ENCODE measurements around the gene OR10A5. TPM values are rescaled to one million over a fixed set of nuclear protein-coding genes. Genes with fewer than 3 reads are reported as not detected.
A peak's percentile ranks its signal among the peaks of the same experiment; 100 is the strongest.

Gene OR10A5
- total and polyA plus RNA-seq, 10 of the 15 experiments (the other 5 are each of a cell fraction or from before 2014, with no cell fraction given), result not detected

DNA sequence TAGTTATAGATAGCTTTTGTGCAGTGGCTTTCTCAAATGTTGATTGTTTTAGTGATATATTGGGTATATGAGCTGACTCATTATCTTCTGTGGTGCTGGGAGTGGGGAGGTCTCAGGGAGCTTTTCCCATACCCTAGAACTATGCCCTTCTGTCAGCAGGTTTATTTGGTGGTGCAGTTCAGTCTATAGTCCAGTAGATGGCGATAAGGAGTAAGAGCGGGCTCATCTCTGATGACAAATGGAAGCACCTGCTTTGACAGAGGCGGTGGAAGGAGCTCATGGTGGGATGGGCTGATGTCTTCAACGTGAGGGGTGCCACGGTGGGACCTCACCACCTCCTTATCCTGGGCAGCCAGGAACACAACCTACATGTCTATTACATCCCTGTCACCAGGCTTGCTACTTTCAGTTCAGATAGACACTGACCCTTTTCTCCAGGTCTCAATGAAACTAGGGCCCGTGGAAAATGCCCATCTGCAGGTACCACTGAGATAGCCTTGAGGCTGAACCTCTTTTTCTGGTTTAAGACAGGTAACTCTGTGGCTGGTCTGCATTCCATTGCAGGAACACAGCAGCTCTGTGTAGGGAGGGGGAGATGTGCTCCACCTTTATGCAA is 33.0 kb upstream of the OR10A5 start:
- SMC1A ChIA-PET (ENCODE audit: uncharacterized antibody, unreplicated experiment), result interaction anchor here (0.6 to 1.6 kb wide), 8 partner anchors 44 to 878 kb away, joined by 3 to 4 read pairs (median 4); no protein-coding TSS in a partner anchor
- no peaks in the 10 kb centered on the region for H4K20me1 ChIP-seq (ENCODE audit: control insufficient read depth, insufficient read depth)
- H3K9me3 ChIP-seq (replicated peaks; ENCODE audit: control insufficient read depth, insufficient read depth, low read length), result no peaks in the 10 kb centered on the region
- RAD21 ChIA-PET (ENCODE audit: unreplicated experiment), result interaction anchor here (0.6 to 1.5 kb wide), 3 partner anchors 125 to 882 kb away, joined by 3 to 7 read pairs (median 4); no protein-coding TSS in a partner anchor
- BruUV-seq (replicated peaks), result no TSS peak
- intact Hi-C loops (cut with micrococcal nuclease; ENCODE audit: unreplicated experiment) (loop anchor here (2.0 to 5.0 kb wide), 3 partner anchors 466 to 875 kb away; no protein-coding TSS in a partner anchor), in situ Hi-C loops (cut with MboI) (loop anchor here (10.0 kb wide), 1 partner anchor 882 kb away; no protein-coding TSS in a partner anchor)
- no peaks in the 10 kb centered on the region for H3K36me3 ChIP-seq (ENCODE audit: control insufficient read depth in 2 of 2, insufficient read depth in 2 of 2, low read length in 1 of 2)
- no peak overlapping the region for H3K27ac ChIP-seq (ENCODE audit: control insufficient read depth, insufficient read depth)
- no peak overlapping the region for H3K4me2 ChIP-seq (ENCODE audit: control insufficient read depth, insufficient read depth)
- no peaks in the 10 kb centered on the region for H3K27me3 ChIP-seq (replicated peaks in 1 of 2; ENCODE audit: control insufficient read depth in 2 of 2, insufficient read depth in 2 of 2, low read length in 1 of 2)
- peak; percentile 11 for DNase-seq (ENCODE audit: low read depth, low spot score)
- CTCF ChIA-PET, result interaction anchor here (0.6 to 3.3 kb wide), 42 partner anchors 7 to 885 kb away, joined by 3 to 25 read pairs (median 4); partner anchors contain the start of genes OR10A2, OR10A5 and OR6A2
- FAIRE-seq, result peak; percentile 95
- no peak overlapping the region for H3K4me3 ChIP-seq
- no peak overlapping the region for H3K9ac ChIP-seq (ENCODE audit: control insufficient read depth, insufficient read depth, low read length)
- no peak overlapping the region for H2AFZ ChIP-seq (ENCODE audit: control insufficient read depth, low read depth, low read length)
- peak; percentile 97 for ATAC-seq
- WGBS (ENCODE audit: insufficient coverage, insufficient replicate concordance, low lambda C conversion rate, missing lambda C conversion rate), result 10% methylated on average over 6 of the region's 6 CpGs
- H3K4me1 ChIP-seq (ENCODE audit: control insufficient read depth, insufficient read depth, low read length), result no peaks in the 10 kb centered on the region
- POLR2A ChIA-PET, result no interaction called here
- H3K79me2 ChIP-seq (ENCODE audit: control insufficient read depth, insufficient read depth, low read length), result no peaks in the 10 kb centered on the region
- TF ChIP-seq ZNF217 (IDR thresholded peaks at IDR 0.05), result no peak
- TF ChIP-seq ZNF24 (IDR thresholded peaks at IDR 0.05), result no peak
- peak; percentile 76 for TF ChIP-seq RAD21 (IDR thresholded peaks at IDR 0.05; ENCODE audit: insufficient read depth, low read depth, low read length)
- TF ChIP-seq BCLAF1 (IDR thresholded peaks at IDR 0.05), result no peak
- no peak for TF ChIP-seq ZBTB40 (IDR thresholded peaks at IDR 0.05; ENCODE audit: borderline replicate concordance)
- peak; percentile 53 for TF ChIP-seq SMC3 (IDR thresholded peaks at IDR 0.05; ENCODE audit: borderline replicate concordance, low read length)
- TF ChIP-seq, protein P1, sequence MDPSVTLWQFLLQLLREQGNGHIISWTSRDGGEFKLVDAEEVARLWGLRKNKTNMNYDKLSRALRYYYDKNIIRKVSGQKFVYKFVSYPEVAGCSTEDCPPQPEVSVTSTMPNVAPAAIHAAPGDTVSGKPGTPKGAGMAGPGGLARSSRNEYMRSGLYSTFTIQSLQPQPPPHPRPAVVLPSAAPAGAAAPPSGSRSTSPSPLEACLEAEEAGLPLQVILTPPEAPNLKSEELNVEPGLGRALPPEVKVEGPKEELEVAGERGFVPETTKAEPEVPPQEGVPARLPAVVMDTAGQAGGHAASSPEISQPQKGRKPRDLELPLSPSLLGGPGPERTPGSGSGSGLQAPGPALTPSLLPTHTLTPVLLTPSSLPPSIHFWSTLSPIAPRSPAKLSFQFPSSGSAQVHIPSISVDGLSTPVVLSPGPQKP (IDR thresholded peaks at IDR 0.05; ENCODE audit: low read depth, low read length), result no peak
- no peak for TF ChIP-seq POLR2AphosphoS2 (IDR thresholded peaks at IDR 0.05; ENCODE audit: low read depth, low read length)
- TF ChIP-seq MXI1 (IDR thresholded peaks at IDR 0.05; ENCODE audit: low read depth, low read length), result no peak
- TF ChIP-seq, protein P2, sequence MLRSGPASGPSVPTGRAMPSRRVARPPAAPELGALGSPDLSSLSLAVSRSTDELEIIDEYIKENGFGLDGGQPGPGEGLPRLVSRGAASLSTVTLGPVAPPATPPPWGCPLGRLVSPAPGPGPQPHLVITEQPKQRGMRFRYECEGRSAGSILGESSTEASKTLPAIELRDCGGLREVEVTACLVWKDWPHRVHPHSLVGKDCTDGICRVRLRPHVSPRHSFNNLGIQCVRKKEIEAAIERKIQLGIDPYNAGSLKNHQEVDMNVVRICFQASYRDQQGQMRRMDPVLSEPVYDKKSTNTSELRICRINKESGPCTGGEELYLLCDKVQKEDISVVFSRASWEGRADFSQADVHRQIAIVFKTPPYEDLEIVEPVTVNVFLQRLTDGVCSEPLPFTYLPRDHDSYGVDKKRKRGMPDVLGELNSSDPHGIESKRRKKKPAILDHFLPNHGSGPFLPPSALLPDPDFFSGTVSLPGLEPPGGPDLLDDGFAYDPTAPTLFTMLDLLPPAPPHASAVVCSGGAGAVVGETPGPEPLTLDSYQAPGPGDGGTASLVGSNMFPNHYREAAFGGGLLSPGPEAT (IDR thresholded peaks at IDR 0.05; ENCODE audit: low read depth), result no peak
- TF ChIP-seq ZBED1 (IDR thresholded peaks at IDR 0.05; ENCODE audit: borderline replicate concordance), result no peak
- TF ChIP-seq SP1 (IDR thresholded peaks at IDR 0.05; ENCODE audit: low read depth, low read length), result no peak
- no peak for TF ChIP-seq NR2F1 (conservative IDR thresholded peaks at IDR 0.05)
- TF ChIP-seq TAF1 (IDR thresholded peaks at IDR 0.05; ENCODE audit: borderline replicate concordance, low read depth, low read length), result no peak
